DMS53 treated with DMSO at 0.1 percent for 48 hours (cell line): ENCODE data around the gene C7orf33.
"Not testable (repeated sequence)": the region's sequence is repeated elsewhere in the genome, so short reads cannot be mapped to it uniquely, and the experiment has no call there.

Experiments used
- DNase-seq: peaks from one replicate; lab custom pipeline; 2025; ENCODE audit not compliant: unreplicated experiment; lab: John Stamatoyannopoulos, UW

The C7orf33 gene

GRCh38 chr7:148579366-148579765 is 11.2 kb upstream of the C7orf33 start:
- DNase-seq: no peak

GRCh38 chr7:148580446-148580845 is 10.1 kb upstream of the C7orf33 start:
- no peak for DNase-seq

GRCh38 chr7:148581624-148582023 is 8.9 kb upstream of the C7orf33 start:
- DNase-seq: no peak

GRCh38 chr7:148584154-148584827 is 6.3 kb upstream of the C7orf33 start:
- no peak for DNase-seq

GRCh38 chr7:148585399-148585798 is 5.2 kb upstream of the C7orf33 start:
- no peak for DNase-seq

GRCh38 chr7:148587076-148587475 is 3.5 kb upstream of the C7orf33 start:
- no peak for DNase-seq

- DNase-seq: no peak
Observed at GRCh38 chr7:148588168-148588567, 2.4 kb upstream of the C7orf33 start.

- no peak for DNase-seq
Observed at GRCh38 chr7:148588670-148589131, 1.9 kb upstream of the C7orf33 start.

GRCh38 chr7:148589640-148590039 is 926 bp upstream of the C7orf33 start:
- no peak for DNase-seq

- DNase-seq: not testable (repeated sequence)
Observed at GRCh38 chr7:148596354-148596753, 5.8 kb downstream of the C7orf33 start.

- no peak for DNase-seq
Observed at GRCh38 chr7:148598351-148598750, 7.8 kb downstream of the C7orf33 start.

GRCh38 chr7:148605350-148605749 is 14.8 kb downstream of the C7orf33 start:
- no peak for DNase-seq

GRCh38 chr7:148607151-148607661 is 16.6 kb downstream of the C7orf33 start:
- no peak for DNase-seq

- no peak for DNase-seq
Observed at GRCh38 chr7:148609045-148609725, 18.6 kb downstream of the C7orf33 start.

GRCh38 chr7:148611692-148612091 is 21.1 kb downstream of the C7orf33 start:
- no peak for DNase-seq

GRCh38 chr7:148615085-148615730 is 24.6 kb downstream of the C7orf33 start:
- no peak for DNase-seq

- no peak for DNase-seq
Observed at GRCh38 chr7:148620749-148621359, 30.3 kb downstream of the C7orf33 start.

GRCh38 chr7:148621563-148621962 is 31.0 kb downstream of the C7orf33 start:
- no peak for DNase-seq

- DNase-seq: no peak
Observed at GRCh38 chr7:148622887-148623585, 32.5 kb downstream of the C7orf33 start.

GRCh38 chr7:148623586-148624282 is 33.2 kb downstream of the C7orf33 start:
- DNase-seq: no peak
